Measurements from ENCODE around the gene LSM6.

GRCh38 chr4:146202665-146203064 is 27.1 kb downstream of the LSM6 start:
- TF ChIP-seq YY1 (IDR thresholded peaks at IDR 0.05; ENCODE audit: insufficient read depth, insufficient read length) (no peak), ZNF274 (IDR thresholded peaks at IDR 0.05; ENCODE audit: low read depth, low read length) (no peak), SUZ12 (IDR thresholded peaks at IDR 0.05; ENCODE audit: extremely low read depth, insufficient read depth, insufficient read length) (no peak)

All from NT2/D1 (cell line).